HepG2 (cell line): ENCODE results near the gene MAST1. TPM values are rescaled to one million over a fixed set of nuclear protein-coding genes. Genes with fewer than 3 reads are reported as not detected.

Experiments
- CENPBD1 ChIP-seq: sonication (generic); formaldehyde crosslinking; IDR thresholded peaks from 2 replicates; pipeline ENCODE4 v1.8.0; 2022; ENCODE audit warnings: missing genetic modification reagents, low read depth, mild to moderate bottlenecking, borderline replicate concordance
- FOXM1 ChIP-seq: sonication (generic); formaldehyde crosslinking; IDR thresholded peaks from 2 replicates; pipeline ENCODE4 v1.5.0; 2020; ENCODE audit warnings: missing genetic modification reagents
- HINFP ChIP-seq: sonication (generic); formaldehyde crosslinking; IDR thresholded peaks from 2 replicates; pipeline ENCODE4 v1.4.0; 2020; ENCODE audit warnings: low read depth, mild to moderate bottlenecking, missing genetic modification reagents
- HMG20B ChIP-seq: conservative IDR thresholded peaks from 2 replicates; pipeline ENCODE4 v1.6.1; 2016; ENCODE audit warnings: missing genetic modification reagents, missing compliant biosample characterization
- KDM3A ChIP-seq: IDR thresholded peaks from 2 replicates; pipeline ENCODE4 v1.6.1; 2018; ENCODE audit warnings: low read depth, missing compliant biosample characterization
- KDM5A ChIP-seq: fragments of 200-600 bp; sonication (generic); IDR thresholded peaks from 2 replicates; pipeline ENCODE4 v1.7.0; 2018; ENCODE audit warnings: antibody characterized with exemption, mild to moderate bottlenecking, low read length, borderline replicate concordance
- LBX2 ChIP-seq: sonication (generic); formaldehyde crosslinking; IDR thresholded peaks from 2 replicates; pipeline ENCODE4 v1.5.0; 2020; ENCODE audit warnings: missing genetic modification reagents, mild to moderate bottlenecking, borderline replicate concordance
- MEF2D ChIP-seq: sonication (generic); formaldehyde crosslinking; IDR thresholded peaks from 2 replicates; pipeline ENCODE4 v1.5.1; 2020; ENCODE audit warnings: mild to moderate bottlenecking, missing genetic modification reagents
- MZF1 ChIP-seq: sonication (generic); formaldehyde crosslinking; IDR thresholded peaks from 2 replicates; pipeline ENCODE4 v1.8.1; 2023; ENCODE audit warnings: mild to moderate bottlenecking, missing genetic modification reagents, borderline replicate concordance
- NFIB ChIP-seq: sonication (generic); formaldehyde crosslinking; IDR thresholded peaks from 2 replicates; pipeline ENCODE4 v1.9.0; 2021; ENCODE audit warnings: missing genetic modification reagents, mild to moderate bottlenecking, borderline replicate concordance
- POLR2AphosphoS2 ChIP-seq: IDR thresholded peaks from 2 replicates; pipeline ENCODE4 v1.6.1; 2011; ENCODE audit warnings: low read depth, low read length, improper control_type of control experiment
- RARA ChIP-seq: IDR thresholded peaks from 2 replicates; pipeline ENCODE4 v1.6.1; 2016; ENCODE audit warnings: missing genetic modification reagents, missing compliant biosample characterization
- SNRNP70 ChIP-seq: fragments of 200-400 bp; formaldehyde crosslinking; IDR thresholded peaks from 2 replicates; pipeline ENCODE4 v1.6.1; 2017; ENCODE audit warnings: mild to moderate bottlenecking, low read depth, low read length, moderate library complexity
- SOX13 ChIP-seq, 3 experiments: fragments of 450-650 bp in 1 of 3; sonication (generic) in 1 of 3; formaldehyde crosslinking in 1 of 3; IDR thresholded peaks in 2 of 3; conservative IDR thresholded peaks in 1 of 3; 2 replicates each; pipeline versions ENCODE4 v1.5.0 to v1.6.1; 2016 to 2020; ENCODE audit warnings: antibody characterized with exemption in 1 of 3, mild to moderate bottlenecking in 1 of 3, missing compliant biosample characterization in 1 of 3, missing genetic modification reagents in 1 of 3, moderate library complexity in 1 of 3
- TEAD2 ChIP-seq: sonication (generic); formaldehyde crosslinking; IDR thresholded peaks from 2 replicates; pipeline ENCODE4 v1.9.0; 2021; ENCODE audit warnings: missing genetic modification reagents
- ZFP36L1 ChIP-seq: sonication (generic); formaldehyde crosslinking; IDR thresholded peaks from 2 replicates; pipeline ENCODE4 v1.8.0; 2022; ENCODE audit warnings: mild to moderate bottlenecking, missing genetic modification reagents, moderate library complexity
- ZFP62 ChIP-seq: sonication (generic); formaldehyde crosslinking; IDR thresholded peaks from 2 replicates; pipeline ENCODE4 v1.4.0; 2020; ENCODE audit warnings: missing genetic modification reagents
- ZMYM3 ChIP-seq: sonication (generic); formaldehyde crosslinking; IDR thresholded peaks from 2 replicates; pipeline ENCODE4 v1.5.1; 2020; ENCODE audit warnings: mild to moderate bottlenecking, missing genetic modification reagents
- ZMYM4 ChIP-seq: sonication (generic); formaldehyde crosslinking; IDR thresholded peaks from 2 replicates; pipeline ENCODE4 v1.8.1; 2023; ENCODE audit warnings: mild to moderate bottlenecking, missing genetic modification reagents
- ZNF12 ChIP-seq: sonication (generic); formaldehyde crosslinking; IDR thresholded peaks from 2 replicates; pipeline ENCODE4 v1.5.0; 2020; ENCODE audit warnings: missing genetic modification reagents
- ZNF207 ChIP-seq: fragments of 450-650 bp; IDR thresholded peaks from 2 replicates; pipeline ENCODE4 v1.6.1; 2016; ENCODE audit warnings: antibody characterized with exemption, borderline replicate concordance
- ZNF264 ChIP-seq: sonication (generic); formaldehyde crosslinking; IDR thresholded peaks from 2 replicates; pipeline ENCODE4 v1.4.0; 2020; ENCODE audit warnings: missing genetic modification reagents
- ZNF335 ChIP-seq: sonication (generic); formaldehyde crosslinking; IDR thresholded peaks from 2 replicates; pipeline ENCODE4 v1.4.0; 2020; ENCODE audit warnings: missing genetic modification reagents
- ZNF513 ChIP-seq: sonication (generic); formaldehyde crosslinking; conservative IDR thresholded peaks from 2 replicates; pipeline ENCODE4 v1.5.0; 2020; ENCODE audit warnings: missing genetic modification reagents
- ZNF557 ChIP-seq: sonication (generic); formaldehyde crosslinking; IDR thresholded peaks from 2 replicates; pipeline ENCODE4 v1.4.0; 2020; ENCODE audit warnings: missing genetic modification reagents
- ZNF644 ChIP-seq: IDR thresholded peaks from 2 replicates; pipeline ENCODE4 v1.6.1; 2016; ENCODE audit warnings: low read depth
- ZNF777 ChIP-seq: sonication (generic); formaldehyde crosslinking; IDR thresholded peaks from 2 replicates; pipeline ENCODE4 v1.4.0; 2020; ENCODE audit warnings: missing genetic modification reagents
- polyA plus RNA-seq, 8 experiments: library from polyadenylated mRNA; depleted of rRNA in 3 of 8; stranded (reverse) in 7 of 8; unstranded in 1 of 8; fragments of >200 nt; fragmentation: Illumina TruSeq in 4 of 8; extraction: Trizol in 4 of 8; gene quantifications; 2 replicates each; pipeline versions ENCODE4 v1.2.1 to v1.2.3, GENCODE V29; 2011 to 2016; ENCODE audit warnings: low read depth in 4 of 8, missing spikeins in 1 of 8, mixed read lengths in 1 of 8; ENCODE audit not compliant: insufficient read depth in 1 of 8
- total RNA-seq, 5 experiments: library from RNA; depleted of rRNA; stranded (reverse); fragments of >200 nt; fragmentation: Illumina TruSeq; extraction: Trizol; gene quantifications; 2 replicates each; pipeline ENCODE4 v1.2.3, GENCODE V29; 2016; ENCODE audit warnings: low read depth in 1 of 5

Gene MAST1
- total and polyA plus RNA-seq, 2 of the 13 experiments (the other 11 are each of a cell fraction or from before 2014, with no cell fraction given) = 0.73 to 4.7 TPM

- TF ChIP-seq SOX13 (IDR thresholded peaks at IDR 0.05) (no peak), SOX13 (CRISPR knock-in tag; conservative IDR thresholded peaks at IDR 0.05 in 1 of 2, IDR thresholded peaks at IDR 0.05 in 1 of 2) (no peak; a peak in 1 of 4 replicates), TEAD2 (CRISPR knock-in tag) (peak; percentile 56; the same call in 1 of the 2 replicates), HINFP (0 out of 2 replicates have a peak, but pooled peaks have one; percentile 30), SNRNP70 (no peak), ZNF644 (CRISPR knock-in tag) (no peak), MEF2D (peak; percentile 75), ZNF557 (0 out of 2 replicates have a peak, but pooled peaks have one; percentile 75), ZNF513 (no peak), ZFP62 (CRISPR knock-in tag) (no peak), LBX2 (CRISPR knock-in tag) (no peak), ZNF777 (CRISPR knock-in tag) (peak; percentile 93), ZMYM4 (CRISPR knock-in tag) (peak; percentile 27; the same call in 1 of the 2 replicates), POLR2AphosphoS2 (no peak), ZMYM3 (CRISPR knock-in tag) (no peak), HMG20B (0 out of 2 replicates have a peak, but pooled peaks have one; percentile 22), KDM5A (0 out of 2 replicates have a peak, but pooled peaks have one; percentile 10), FOXM1 (CRISPR knock-in tag) (peak; percentile 65; the same call in 1 of the 2 replicates), ZNF207 (no peak), MZF1 (CRISPR knock-in tag) (no peak), CENPBD1 (CRISPR knock-in tag) (no peak; the same call in 1 of the 2 replicates), NFIB (no peak), ZNF335 (CRISPR knock-in tag) (0 out of 2 replicates have a peak, but pooled peaks have one; percentile 18), KDM3A (CRISPR knock-in tag) (peak; percentile 60; the same call in 1 of the 2 replicates), ZFP36L1 (no peak; the same call in 1 of the 2 replicates), RARA (CRISPR knock-in tag) (peak; percentile 25; the same call in 1 of the 2 replicates), ZNF12 (CRISPR knock-in tag) (0 out of 2 replicates have a peak, but pooled peaks have one; percentile 17), ZNF264 (CRISPR knock-in tag) (no peak; the same call in 1 of the 2 replicates)
These were observed 31.9 kb upstream of the MAST1 start, which contains the start of gene RNASEH2A (continued) for GRCh38 chr19:12806242-12807081.
